Activated CD8-positive, alpha-beta memory T cell treated with anti-CD3 and anti-CD28 coated beads for 36 hours (primary cell): ENCODE results near the gene ZNRD2. TPM values are rescaled to one million over a fixed set of nuclear protein-coding genes. Genes with fewer than 3 reads are reported as not detected.
"Not testable (repeated sequence)": the region's sequence is repeated elsewhere in the genome, so short reads cannot be mapped to it uniquely, and the experiment has no call there.

Source experiments
- CTCF ChIA-PET: fragments of 350-600 bp; sonication (Branson Sonifier 250); formaldehyde crosslinking; loops from one replicate; lab custom pipeline; 2021; ENCODE audit warnings: antibody characterized with exemption; lab: Charles Lee
- POLR2A ChIA-PET: fragments of 350-600 bp; sonication (Branson Sonifier 250); formaldehyde crosslinking; loops from one replicate; lab custom pipeline; 2021; ENCODE audit warnings: antibody characterized with exemption; lab: Charles Lee
- total RNA-seq, 2 experiments: library from RNA; stranded (reverse); gene quantifications; one replicate each; pipeline ENCODE4 v1.2.3, GENCODE V29; 2021

The ZNRD2 gene, protein sequence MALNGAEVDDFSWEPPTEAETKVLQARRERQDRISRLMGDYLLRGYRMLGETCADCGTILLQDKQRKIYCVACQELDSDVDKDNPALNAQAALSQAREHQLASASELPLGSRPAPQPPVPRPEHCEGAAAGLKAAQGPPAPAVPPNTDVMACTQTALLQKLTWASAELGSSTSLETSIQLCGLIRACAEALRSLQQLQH
- total RNA-seq, result 10 to 100 TPM; 76.7 to 78.2 TPM

GRCh38 chr11:65569973-65570918 is at the start of gene ZNRD2:
Gene ZNRD2, plus strand, starts transcription at chr11:65570477. Its CDS starts 15 bp downstream, at chr11:65570492.
- ChIA-PET CTCF (interaction anchor here (0.7 to 4.6 kb wide), 12 partner anchors 12 to 45 kb away, joined by 3 to 56 read pairs (median 5); partner anchors contain the start of genes LTBP3 and PCNX3), POLR2A (interaction anchor here (0.8 to 1.2 kb wide), 6 partner anchors 43 to 321 kb away, joined by 3 to 4 read pairs (median 3); partner anchors contain the start of genes NEAT1 and POLA2)

DNA sequence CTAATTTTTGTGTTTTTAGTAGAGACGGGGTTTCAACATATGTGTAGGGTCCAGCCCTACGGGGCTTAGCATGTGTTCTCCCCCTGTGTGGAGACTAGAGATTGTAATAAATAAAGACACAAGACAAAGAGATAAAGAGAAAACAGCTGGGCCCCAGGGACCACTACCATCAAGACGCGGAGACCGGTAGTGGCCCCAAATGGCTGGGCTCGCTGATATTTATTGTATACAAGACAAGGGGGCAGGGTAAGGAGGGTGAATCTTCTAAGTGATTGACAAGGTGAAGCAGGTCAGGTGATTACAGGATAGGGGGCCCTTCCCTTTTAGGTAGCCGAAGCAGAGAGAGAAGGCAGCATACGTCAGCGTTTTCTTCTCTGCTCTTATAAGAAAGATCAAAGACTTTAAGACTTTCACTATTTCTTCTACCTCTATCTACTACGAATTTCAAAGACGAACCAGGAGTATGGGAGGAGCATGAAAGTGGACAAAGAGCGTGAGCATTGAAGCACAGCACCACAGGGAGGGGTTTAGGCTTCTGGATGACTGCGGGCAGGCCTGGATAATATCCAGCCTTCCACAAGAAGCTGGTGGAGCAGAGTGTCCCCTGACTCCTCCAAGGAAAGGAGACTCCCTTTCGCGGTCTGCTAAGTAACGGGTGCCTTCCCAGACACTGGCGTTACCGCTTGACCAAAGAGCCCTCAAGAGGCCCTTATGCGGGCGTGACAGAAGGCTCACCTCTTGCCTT is 48.3 kb upstream of the ZNRD2 start:
- CTCF ChIA-PET, result interaction anchor here (2.4 kb wide), 1 partner anchor 11 kb away, joined by 6 read pairs; no protein-coding TSS in a partner anchor
- POLR2A ChIA-PET, result not testable (repeated sequence)

DNA sequence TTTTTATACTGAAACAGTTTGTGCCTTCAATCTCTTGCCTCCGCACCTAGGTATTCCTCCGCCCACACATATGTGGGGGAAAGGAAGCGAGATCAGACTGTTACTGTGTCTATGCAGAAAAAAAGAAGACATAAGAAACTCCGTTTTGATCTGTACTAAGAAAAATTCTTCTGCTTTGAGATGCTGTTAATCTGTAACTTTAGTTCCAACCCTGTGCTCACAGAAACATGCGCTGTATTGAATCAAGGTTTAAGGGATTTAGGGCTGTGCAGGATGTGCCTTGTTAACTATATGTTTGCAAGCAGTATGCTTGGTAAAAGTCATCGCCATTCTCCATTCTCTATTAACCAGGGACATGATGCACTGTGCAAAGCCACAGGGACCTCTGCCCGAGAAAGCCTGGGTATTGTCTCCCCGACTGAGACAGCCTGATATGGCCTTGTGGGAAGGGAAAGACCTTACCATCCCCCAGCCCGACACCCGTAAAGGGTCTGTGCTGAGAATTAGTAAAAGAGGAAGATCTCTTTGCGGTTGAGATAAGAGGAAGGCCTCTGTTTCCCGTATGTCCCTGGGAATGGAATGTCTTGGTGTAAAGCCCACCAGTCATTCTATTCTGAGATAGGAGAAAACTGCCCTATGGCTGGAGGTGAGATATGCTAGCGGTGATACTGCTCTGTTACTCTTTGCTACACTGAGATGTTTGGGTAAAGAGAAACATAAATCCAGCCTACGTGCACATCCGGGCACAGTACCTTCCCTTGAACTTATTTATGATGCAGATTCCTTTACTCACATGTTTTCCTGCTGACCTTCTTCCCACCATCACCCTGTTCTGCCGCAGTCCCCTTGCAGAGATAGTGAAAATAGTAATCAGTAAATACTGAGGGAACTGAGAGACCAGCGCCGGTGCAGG is 47.3 kb upstream of the ZNRD2 start:
- POLR2A ChIA-PET, CTCF ChIA-PET: not testable (repeated sequence)

DNA sequence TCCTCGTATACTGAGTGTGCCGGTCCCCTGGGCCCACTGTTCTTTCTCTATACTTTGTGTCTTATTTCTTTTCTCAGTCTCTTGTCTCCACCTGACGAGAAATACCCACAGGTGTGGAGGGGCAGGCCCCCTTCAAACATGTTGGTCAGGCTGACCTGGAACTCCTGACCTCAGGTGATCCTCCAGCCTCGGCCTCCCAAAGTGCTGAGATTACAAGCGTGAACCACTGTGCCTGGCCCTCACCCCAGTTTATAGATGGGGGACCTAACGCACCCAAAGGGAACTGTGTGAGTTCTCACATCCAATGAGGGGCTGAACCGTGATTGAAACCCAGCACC is 46.7 kb upstream of the ZNRD2 start:
- POLR2A ChIA-PET, CTCF ChIA-PET: not testable (repeated sequence)

DNA sequence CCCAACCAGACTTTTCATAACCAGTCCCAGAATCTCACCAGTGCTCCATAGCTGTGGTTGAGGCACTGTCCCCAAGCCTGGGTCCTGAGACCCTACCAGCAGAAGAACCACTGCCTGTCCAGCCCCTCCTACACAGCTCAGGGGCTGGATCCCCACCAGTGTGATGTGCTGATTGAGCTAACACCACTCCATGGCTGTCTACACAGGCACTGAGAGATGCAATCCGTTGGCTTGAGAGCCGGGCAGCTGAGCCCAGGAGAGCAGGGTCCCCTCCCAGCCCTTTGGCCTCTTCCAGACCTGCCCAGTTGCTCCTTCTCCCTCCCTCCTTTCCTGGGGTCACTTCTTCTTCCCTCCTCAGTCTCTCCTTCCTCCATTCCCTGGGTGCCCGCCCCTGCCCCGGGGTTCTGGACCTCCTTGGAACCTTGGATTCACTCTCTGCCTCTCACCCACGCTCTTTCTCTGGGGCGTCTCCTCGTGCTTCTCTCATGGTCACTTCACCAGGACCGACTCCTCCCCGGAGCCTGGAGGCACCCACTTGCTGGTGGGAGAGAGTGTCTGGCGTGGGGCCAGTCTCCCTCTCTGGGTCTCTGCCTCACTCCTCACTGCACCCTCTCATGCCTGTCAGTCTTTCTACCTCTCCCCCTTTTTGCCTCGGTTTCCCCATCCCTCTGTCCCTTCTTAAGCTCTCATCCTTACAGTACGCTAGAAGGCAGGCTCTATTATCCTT is 46.1 kb upstream of the ZNRD2 start:
- CTCF ChIA-PET, result interaction anchor here (0.6 to 4.0 kb wide), 5 partner anchors 14 to 264 kb away, joined by 3 to 29 read pairs (median 3); no protein-coding TSS in a partner anchor
- POLR2A ChIA-PET, result interaction anchor here (0.9 to 2.9 kb wide), 5 partner anchors 14 to 337 kb away, joined by 3 to 10 read pairs (median 3); partner anchors contain the start of gene MALAT1

- ChIA-PET POLR2A (interaction anchor here (0.7 to 2.9 kb wide), 6 partner anchors 13 to 336 kb away, joined by 3 to 10 read pairs (median 3); partner anchors contain the start of gene MALAT1), CTCF (interaction anchor here (0.6 to 4.0 kb wide), 8 partner anchors 14 to 265 kb away, joined by 3 to 29 read pairs (median 4); no protein-coding TSS in a partner anchor)
These were observed 45.3 kb upstream of the ZNRD2 start, which contains the start of gene SCYL1 for GRCh38 chr11:65524741-65525545. Gene SCYL1, plus strand, starts transcription at chr11:65525083. Its CDS starts 71 bp downstream, at chr11:65525154.

GRCh38 chr11:65525546-65526480 is 44.5 kb upstream of the ZNRD2 start:
- ChIA-PET CTCF (interaction anchor here (0.6 to 4.0 kb wide), 9 partner anchors 15 to 109 kb away, joined by 3 to 29 read pairs (median 3); partner anchors contain the start of gene ZNRD2), POLR2A (interaction anchor here (0.7 to 2.9 kb wide), 5 partner anchors 20 to 335 kb away, joined by 3 to 10 read pairs (median 3); partner anchors contain the start of genes MALAT1 and SIPA1)

DNA sequence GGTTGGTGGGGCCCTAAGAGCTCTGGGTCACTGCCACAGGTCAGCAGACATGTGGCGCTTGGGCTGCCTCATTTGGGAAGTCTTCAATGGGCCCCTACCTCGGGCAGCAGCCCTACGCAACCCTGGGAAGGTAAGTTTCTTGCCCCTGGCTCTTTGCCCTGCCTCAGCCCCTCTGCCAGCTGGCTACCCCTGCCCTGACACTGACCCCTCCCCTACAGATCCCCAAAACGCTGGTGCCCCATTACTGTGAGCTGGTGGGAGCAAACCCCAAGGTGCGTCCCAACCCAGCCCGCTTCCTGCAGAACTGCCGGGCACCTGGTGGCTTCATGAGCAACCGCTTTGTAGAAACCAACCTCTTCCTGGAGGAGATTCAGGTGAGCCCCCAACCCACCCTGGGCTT is 43.5 kb upstream of the ZNRD2 start:
- ChIA-PET CTCF (interaction anchor here (1.2 to 4.0 kb wide), 3 partner anchors 14 to 62 kb away, joined by 3 to 29 read pairs (median 5); partner anchors contain the start of gene ZNRD2), POLR2A (interaction anchor here (2.9 kb wide), 1 partner anchor 19 kb away, joined by 10 read pairs; no protein-coding TSS in a partner anchor)

DNA sequence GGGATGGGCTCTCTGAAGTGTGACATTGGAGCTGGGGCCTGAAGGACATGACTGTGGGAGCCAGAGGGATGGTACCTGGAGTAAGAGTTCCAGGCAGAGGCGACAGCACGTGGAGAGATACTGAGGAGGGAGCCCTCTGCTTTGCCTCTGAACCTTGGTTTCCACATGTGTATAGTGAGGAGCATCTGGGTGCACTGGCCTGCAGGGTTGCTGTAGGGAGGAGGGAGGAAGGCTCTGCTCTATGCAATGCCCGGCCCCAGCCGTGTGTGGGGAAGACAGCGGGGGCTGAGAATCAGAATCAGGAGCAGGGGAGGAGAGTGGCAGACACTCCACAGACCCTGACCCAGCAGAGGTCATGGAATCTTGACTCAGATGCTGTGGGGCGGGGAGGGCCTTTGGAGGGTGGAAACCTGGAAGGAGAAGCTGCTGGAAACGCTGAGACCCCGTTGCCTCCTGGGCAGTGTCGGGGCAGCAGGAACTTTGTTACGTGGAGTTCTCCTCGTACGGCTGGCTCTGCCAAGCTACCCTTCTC is 41.4 kb upstream of the ZNRD2 start:
- POLR2A ChIA-PET, result no interaction called here
- CTCF ChIA-PET, result interaction anchor here (1.0 to 1.6 kb wide), 2 partner anchors 11 to 23 kb away, joined by 4 to 6 read pairs; no protein-coding TSS in a partner anchor

DNA sequence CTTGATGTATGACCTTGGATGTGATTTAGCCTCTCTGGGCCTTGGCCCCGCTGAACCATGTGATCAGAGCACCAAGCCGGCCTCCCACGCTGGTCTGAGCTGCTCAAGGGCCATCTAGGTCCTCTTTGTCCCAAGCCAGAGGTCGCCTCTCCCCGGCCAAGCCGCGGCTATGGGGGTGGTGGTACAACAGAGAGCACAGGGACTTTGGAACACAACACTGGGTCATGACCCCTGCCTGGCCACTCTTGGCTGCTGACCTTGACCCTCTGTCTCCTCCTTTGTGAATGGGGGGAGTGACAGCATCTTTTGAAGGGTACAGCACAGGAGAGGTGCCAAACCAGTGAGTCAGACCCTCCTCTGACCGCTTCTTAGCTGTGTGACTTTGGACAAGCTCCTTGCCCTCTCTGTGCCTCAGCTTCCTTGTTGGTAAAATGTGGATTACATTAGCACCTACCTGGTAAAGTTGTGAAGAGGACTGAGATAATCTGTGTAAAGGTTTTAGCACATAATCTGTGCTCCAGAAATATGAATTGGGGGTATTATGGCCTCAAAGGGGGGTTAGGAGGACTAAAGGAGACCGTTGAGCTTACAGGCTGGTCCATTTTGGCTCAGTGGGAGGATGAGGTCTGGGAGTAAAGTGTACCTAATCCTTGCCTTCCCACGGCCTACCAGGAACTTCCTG is 40.7 kb upstream of the ZNRD2 start:
- POLR2A ChIA-PET, result no interaction called here
- CTCF ChIA-PET, result interaction anchor here (1.1 to 2.7 kb wide), 4 partner anchors 11 to 41 kb away, joined by 3 to 24 read pairs (median 4); partner anchors contain the start of gene ZNRD2

DNA sequence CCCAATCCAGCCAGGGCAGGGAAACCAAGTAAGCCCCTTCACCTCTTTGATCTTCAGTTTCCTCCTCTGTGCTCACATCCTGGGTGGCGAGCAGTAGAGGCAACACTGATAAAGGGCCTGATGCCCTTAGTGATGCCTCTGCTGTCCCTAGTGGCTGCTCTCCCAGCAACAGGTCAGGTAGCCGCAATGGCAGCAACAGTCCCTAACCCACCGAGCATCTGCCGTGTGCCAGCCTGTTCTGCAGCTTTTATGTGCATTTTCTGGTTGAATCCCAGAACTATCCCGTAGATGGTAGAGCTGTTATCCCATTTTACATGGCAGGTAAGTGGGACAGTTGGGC is 40.1 kb upstream of the ZNRD2 start:
- POLR2A ChIA-PET, result no interaction called here

GRCh38 chr11:65532388-65533064 is 37.8 kb upstream of the ZNRD2 start:
- POLR2A ChIA-PET, result no interaction called here
- CTCF ChIA-PET, result no interaction called here

More for the DNA sequence above, 40.1 kb upstream of the ZNRD2 start:
- CTCF ChIA-PET, result interaction anchor here (1.1 to 2.7 kb wide), 4 partner anchors 10 to 40 kb away, joined by 3 to 24 read pairs (median 4); partner anchors contain the start of gene ZNRD2

DNA sequence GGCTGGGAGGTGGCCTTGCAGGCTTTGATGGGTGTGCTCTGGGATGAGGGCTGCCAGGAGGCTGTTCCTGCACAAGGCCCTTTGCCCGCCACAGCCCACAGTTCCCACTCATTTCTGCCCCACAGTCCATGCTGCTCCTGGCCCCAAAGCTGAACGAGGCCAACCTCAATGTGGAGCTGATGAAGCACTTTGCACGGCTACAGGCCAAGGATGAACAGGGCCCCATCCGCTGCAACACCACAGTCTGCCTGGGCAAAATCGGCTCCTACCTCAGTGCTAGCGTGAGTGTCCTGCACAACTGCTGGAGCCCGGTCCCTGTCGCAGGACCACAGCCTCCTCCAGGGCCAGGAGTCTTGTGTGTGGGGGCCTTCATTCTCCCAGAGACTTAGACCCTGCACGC is 35.2 kb upstream of the ZNRD2 start:
- CTCF ChIA-PET, result no interaction called here
- POLR2A ChIA-PET, result no interaction called here
